Medulla oblongata (tissue), 1 donor: ENCODE data around the gene SEMA5A.
"Not testable (repeated sequence)": the region's sequence is repeated elsewhere in the genome, so short reads cannot be mapped to it uniquely, and the experiment has no call there.

ENCODE experiments used
- DNase-seq: peaks from one replicate; pipeline ENCODE4 v3.0.0-alpha.2; 2015; ENCODE audit errors: extremely low spot score

SEMA5A gene

GRCh38 chr5:9361835-9362234 lies 184.0 kb downstream of the SEMA5A start:
- DNase-seq = peak; percentile 80

- DNase-seq = no peak
Observed at GRCh38 chr5:9358961-9359685, 186.8 kb downstream of the SEMA5A start.

DNA sequence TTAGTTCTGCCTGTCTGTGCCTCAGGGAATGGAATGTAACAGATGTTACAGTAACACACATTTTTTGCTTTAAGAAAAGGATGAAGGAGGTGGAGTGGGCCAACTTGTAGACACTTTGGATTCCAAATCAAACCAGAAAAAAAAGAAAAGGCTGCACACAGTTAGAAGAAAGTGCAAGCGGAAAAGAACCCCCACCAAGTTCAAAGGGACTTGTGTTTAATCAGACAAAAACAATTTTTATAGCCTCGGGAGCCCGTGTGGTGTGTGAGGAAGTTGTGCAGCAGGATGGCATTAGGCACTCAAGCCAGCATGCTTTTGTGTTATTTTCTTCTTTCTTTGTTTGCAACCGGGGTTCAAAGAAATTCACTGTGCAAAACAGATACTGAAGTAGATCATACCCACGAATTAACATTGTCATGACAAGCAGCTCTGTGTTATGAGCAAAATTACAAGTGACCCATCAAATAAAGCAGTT lies 189.5 kb downstream of the SEMA5A start:
- DNase-seq = no peak

- DNase-seq = no peak
Observed at GRCh38 chr5:9354336-9355081, 191.4 kb downstream of the SEMA5A start.

GRCh38 chr5:9353048-9353447 lies 192.8 kb downstream of the SEMA5A start:
- DNase-seq = not testable (repeated sequence)

GRCh38 chr5:9351546-9351945 lies 194.3 kb downstream of the SEMA5A start:
- no peak for DNase-seq

DNA sequence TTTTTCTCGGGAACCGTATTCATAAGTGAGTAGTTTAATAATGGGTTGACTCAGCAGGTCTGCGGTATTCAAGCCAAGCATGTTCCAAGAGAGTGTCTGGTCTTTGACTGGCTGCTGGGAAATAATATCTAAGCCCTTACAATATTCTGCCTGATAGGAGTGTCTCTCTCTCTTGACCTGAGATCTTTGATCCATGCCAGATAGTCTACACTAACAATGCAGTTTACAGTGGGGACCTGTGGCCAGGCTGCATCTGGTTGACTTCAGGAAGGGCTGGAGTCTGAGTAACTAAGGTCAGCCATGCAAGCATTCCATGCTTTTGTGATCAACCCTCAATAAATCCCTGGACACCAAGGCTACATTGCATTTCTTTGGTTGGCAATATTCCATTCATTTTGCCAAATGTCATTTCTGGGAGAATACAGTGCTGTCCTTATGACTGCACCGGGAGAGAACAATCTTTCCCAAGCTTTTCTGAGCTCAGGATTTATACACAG lies 195.5 kb downstream of the SEMA5A start:
- no peak for DNase-seq

GRCh38 chr5:9348401-9348996 lies 197.4 kb downstream of the SEMA5A start:
- DNase-seq = no peak

DNA sequence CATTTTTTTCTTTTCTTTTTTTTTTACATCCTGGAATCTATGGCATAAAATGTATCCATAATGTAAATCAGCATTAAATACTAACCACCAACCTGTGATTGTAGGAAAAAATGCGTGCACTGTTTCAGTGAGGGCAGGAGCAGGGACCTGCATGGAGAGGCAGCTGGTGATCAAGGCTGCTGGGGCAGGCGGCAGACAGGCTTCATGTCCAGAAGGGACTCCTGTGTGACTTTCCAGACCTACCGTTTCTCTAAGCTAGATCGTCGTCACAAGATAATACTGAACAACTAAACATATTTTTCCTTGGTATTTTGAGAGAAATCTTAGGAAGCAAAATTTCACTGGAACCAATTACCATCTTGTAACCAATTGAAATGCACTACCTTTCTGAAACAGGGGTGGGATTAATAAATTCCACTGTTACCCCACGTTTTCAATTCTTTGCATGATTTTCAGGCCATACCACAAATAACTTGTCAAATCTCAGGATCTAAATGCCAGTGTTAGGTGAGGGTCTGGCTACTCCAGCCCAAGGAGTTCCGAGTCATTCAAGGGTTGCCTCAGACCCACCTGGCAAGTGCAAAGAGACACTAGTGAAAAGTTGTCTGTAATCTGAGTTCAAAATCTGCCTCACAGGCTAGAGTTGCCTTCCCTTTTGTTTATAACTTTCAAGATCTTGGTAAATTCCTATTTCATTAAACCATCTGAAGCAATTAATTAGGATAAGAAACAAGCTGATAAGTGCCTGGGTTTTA lies 198.2 kb downstream of the SEMA5A start:
- DNase-seq = no peak

GRCh38 chr5:9347032-9347431 lies 198.8 kb downstream of the SEMA5A start:
- no peak for DNase-seq

- DNase-seq = no peak
Observed at GRCh38 chr5:9344751-9345240, 201.1 kb downstream of the SEMA5A start.

DNA sequence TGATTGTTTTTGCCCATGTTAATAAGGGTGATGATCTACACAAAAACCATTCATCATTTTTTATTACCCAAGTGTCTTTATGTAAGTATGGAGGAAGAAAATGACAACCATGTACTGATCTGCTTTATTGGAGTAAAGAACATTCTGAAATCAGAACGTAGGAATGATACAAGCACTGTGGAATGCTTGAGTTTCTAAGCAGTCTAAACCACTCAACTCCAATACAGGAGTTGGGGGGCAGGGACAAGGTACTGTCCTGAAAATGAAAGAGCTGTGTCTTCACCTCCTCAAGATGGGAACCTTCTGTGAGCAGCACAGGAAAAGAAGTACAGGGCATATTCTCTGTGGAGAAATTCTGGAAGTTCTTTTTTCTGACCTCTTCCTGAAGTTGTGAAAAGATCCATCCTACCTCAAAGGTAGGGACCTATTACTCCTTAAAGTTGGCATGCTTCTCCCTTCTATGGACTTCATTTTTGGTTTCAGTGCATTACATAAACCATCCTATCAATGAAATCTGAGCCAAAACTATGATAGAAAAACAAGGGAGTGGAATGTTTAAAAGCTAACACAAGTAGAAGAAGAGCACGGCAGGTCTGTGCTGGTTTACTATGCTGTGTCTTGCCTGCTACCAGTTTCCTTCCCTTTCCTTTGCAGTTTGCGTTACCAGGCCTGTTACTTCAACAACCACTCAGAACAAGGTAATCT lies 202.6 kb downstream of the SEMA5A start:
- DNase-seq = no peak

GRCh38 chr5:9342161-9342787 lies 203.6 kb downstream of the SEMA5A start:
- no peak for DNase-seq

DNA sequence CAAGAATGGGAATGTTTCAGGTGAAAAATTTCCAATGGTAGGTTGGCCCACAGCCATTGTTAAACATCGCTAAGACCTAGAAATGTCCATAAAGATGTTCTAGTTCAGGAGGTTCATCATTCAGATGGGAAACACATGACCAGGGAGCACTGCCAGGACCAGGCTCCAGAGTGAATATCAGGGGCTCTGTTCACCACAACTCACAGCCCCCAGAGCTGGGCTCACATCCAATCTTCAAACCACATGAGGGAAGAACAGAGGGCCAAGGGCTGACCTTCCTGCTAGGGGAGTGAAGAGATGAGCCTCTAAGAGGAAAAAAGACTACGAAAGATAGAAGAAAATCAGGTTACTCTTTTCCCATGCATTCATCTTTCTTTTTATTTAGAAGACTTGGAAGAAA lies 205.8 kb downstream of the SEMA5A start:
- no peak for DNase-seq

GRCh38 chr5:9339206-9339818 lies 206.6 kb downstream of the SEMA5A start:
- DNase-seq = no peak

- no peak for DNase-seq
Observed at GRCh38 chr5:9338796-9339195, 207.1 kb downstream of the SEMA5A start.

DNA sequence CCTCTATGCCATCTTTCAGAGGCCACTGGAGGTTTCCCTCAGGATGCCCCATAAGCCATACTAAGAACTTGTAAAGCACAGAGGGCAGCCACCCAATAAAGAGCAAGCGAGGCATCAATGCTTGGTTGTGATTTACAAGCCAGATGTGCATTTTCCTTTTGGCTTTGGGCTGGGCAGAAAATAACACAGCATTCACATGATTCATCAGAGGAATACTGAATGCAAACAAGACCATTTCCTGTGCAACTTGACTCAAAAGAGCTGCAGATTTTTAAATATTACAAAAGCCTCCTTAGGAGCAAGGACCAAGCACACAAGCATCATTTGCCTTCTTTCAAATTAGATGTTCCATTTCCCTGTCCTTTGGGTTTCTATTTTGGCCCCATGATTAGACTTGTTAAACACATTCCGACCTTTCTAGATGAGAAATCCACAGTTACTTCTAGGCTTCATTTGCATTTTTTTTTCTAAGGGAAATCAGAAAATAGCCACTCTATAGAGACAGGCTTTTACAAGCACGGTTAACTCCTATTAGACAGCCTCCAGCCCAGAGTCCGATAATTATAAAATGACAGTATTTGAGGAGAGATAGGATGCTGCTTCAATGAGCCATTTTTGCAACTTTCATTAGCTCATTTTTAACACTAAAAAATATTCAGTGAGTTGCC lies 207.8 kb downstream of the SEMA5A start:
- peak; percentile 67 for DNase-seq

- no peak for DNase-seq
Observed at GRCh38 chr5:9335754-9336495, 209.9 kb downstream of the SEMA5A start.

DNA sequence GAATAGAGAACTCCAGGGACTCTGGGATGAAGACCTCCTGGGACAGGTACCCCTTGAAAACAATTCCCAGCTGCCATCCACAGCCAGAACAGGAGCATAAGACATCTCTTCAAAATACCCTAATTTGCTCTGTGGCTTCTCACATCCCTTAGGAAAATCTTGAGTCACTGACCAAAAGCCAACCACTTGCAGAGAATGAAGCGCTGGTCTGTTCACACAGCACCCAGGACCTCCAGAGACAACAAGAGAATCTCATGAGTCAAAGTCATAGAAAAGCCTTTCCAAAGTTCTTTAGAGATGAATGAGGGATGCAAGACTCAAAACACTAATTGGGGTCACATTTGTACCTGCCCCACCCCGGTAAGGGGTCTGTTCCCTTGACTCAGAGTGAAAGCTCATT lies 210.6 kb downstream of the SEMA5A start:
- no peak for DNase-seq
